ENCODE data around the gene C5orf24.
"Not testable (repeated sequence)": the region's sequence is repeated elsewhere in the genome, so short reads cannot be mapped to it uniquely, and the experiment has no call there.

The C5orf24 gene

DNA sequence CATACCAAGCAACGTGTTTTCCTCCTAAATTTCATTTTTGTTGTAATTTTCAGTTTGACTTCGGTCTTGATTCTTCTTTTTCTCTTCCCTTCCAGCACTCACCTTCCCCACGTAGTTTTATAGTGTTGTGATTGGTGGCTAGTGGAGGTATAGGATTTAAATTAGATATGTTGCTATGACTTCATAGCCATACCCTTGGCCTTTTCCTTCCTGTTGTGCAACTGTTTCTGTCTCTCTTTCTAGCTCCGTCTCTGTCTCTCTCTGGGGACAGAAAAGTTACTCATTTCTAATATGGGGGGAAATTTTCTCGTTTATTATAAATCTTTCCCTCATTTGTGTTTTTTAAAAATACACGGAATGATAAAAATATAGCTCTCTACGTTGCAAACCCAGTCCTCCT, 20.6 kb upstream of the C5orf24 start:
- no peaks in the 10 kb centered on the region for H3K9me3 ChIP-seq (ENCODE audit: control insufficient read depth in 5 of 5, low read length in 5 of 5)
- peaks cover 0 to 8% (median 0%) of the 10 kb centered on the region in 5 donors for H3K4me1 ChIP-seq (ENCODE audit: control insufficient read depth in 5 of 5, insufficient read depth in 5 of 5, low read length in 5 of 5)
- peak overlapping the region in 1 of 5 donors; percentile 2 for H3K9ac ChIP-seq (ENCODE audit: low read length in 5 of 5)
- no peaks in the 10 kb centered on the region for H3K27me3 ChIP-seq (ENCODE audit: control insufficient read depth in 5 of 5, insufficient read depth in 4 of 5, low read length in 5 of 5)
- H3K36me3 ChIP-seq (ENCODE audit: control insufficient read depth in 5 of 5, insufficient read depth in 5 of 5, low read length in 5 of 5), result peaks cover 19 to 51% (median 29%) of the 10 kb centered on the region in 5 donors
- H3K4me3 ChIP-seq (ENCODE audit: low read depth in 1 of 5, low read length in 5 of 5), result no peak overlapping the region
- H3K27ac ChIP-seq (ENCODE audit: low read depth, low read length), result no peak overlapping the region

DNA sequence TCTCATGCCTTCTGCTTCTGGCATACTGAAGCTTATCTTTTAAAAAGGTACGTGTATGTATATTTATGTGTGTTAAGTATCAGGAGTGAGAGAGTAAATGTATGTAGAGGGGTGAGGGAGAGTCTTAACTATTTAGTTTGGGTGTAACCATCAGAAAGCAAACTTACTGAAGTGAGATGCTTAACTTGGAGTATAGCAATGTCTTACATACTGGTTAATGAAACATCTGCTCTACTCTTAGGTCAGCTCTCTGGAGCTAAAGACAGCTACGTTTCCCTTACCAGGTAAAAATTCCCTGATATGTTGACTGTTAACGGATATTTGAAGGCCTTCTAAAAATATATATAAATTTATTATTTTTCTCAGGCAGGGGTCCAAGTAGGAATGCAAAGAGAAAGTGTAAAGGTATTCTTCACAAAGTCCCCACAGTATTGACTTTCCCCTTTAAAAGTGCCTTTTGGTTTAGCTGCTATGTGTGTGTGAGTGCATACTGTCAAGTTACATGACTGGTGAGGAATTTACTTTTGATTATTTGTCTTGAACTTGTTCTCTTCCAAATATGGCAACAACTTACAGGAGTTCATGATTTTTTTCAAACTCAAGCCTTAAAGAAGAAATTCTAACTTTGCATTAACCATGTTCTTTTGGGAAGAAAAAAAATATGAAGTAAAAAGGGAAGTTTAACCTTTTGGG, 12.3 kb upstream of the C5orf24 start:
- no peaks in the 10 kb centered on the region for H3K4me1 ChIP-seq (ENCODE audit: control insufficient read depth in 5 of 5, insufficient read depth in 5 of 5, low read length in 5 of 5)
- no peaks in the 10 kb centered on the region for H3K9me3 ChIP-seq (ENCODE audit: control insufficient read depth in 5 of 5, low read length in 5 of 5)
- H3K27ac ChIP-seq (ENCODE audit: low read depth, low read length), result no peak overlapping the region
- no peaks in the 10 kb centered on the region for H3K27me3 ChIP-seq (ENCODE audit: control insufficient read depth in 5 of 5, insufficient read depth in 4 of 5, low read length in 5 of 5)
- H3K9ac ChIP-seq (ENCODE audit: low read length in 5 of 5), result no peak overlapping the region
- peaks cover 7 to 19% (median 13%) of the 10 kb centered on the region in 5 donors for H3K36me3 ChIP-seq (ENCODE audit: control insufficient read depth in 5 of 5, insufficient read depth in 5 of 5, low read length in 5 of 5)
- no peak overlapping the region for H3K4me3 ChIP-seq (ENCODE audit: low read depth in 1 of 5, low read length in 5 of 5)

DNA sequence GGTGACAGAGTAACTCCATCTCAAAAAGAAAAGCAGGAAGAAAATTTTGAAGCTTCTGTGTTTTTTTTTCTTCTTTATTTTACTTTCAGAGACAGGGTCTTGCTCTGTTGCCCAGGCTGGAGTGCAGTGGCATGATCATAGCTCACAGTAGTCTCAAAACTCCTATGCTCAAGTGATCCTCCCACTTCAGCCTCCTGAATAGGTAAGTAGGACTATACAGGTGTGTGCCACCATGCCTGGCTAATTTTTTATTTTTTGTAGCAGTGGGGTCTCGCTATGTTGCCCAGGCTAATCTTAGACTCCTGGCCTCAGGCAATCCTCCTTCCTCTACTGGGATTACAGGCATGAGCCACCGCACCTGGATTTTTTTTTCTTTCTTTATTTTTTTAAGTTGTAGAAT, 10.1 kb upstream of the C5orf24 start:
- H3K4me3 ChIP-seq (ENCODE audit: low read depth in 1 of 5, low read length in 5 of 5), result no peak overlapping the region
- H3K9me3 ChIP-seq (ENCODE audit: control insufficient read depth in 5 of 5, low read length in 5 of 5), result no peaks in the 10 kb centered on the region
- no peaks in the 10 kb centered on the region for H3K4me1 ChIP-seq (ENCODE audit: control insufficient read depth in 5 of 5, insufficient read depth in 5 of 5, low read length in 5 of 5)
- no peaks in the 10 kb centered on the region for H3K27me3 ChIP-seq (ENCODE audit: control insufficient read depth in 5 of 5, insufficient read depth in 4 of 5, low read length in 5 of 5)
- H3K36me3 ChIP-seq (ENCODE audit: control insufficient read depth in 5 of 5, insufficient read depth in 5 of 5, low read length in 5 of 5), result peaks cover 0 to 20% (median 16%) of the 10 kb centered on the region in 5 donors
- no peak overlapping the region for H3K27ac ChIP-seq (ENCODE audit: low read depth, low read length)
- peak overlapping the region in 1 of 5 donors; percentile 4 for H3K9ac ChIP-seq (ENCODE audit: low read length in 5 of 5)

DNA sequence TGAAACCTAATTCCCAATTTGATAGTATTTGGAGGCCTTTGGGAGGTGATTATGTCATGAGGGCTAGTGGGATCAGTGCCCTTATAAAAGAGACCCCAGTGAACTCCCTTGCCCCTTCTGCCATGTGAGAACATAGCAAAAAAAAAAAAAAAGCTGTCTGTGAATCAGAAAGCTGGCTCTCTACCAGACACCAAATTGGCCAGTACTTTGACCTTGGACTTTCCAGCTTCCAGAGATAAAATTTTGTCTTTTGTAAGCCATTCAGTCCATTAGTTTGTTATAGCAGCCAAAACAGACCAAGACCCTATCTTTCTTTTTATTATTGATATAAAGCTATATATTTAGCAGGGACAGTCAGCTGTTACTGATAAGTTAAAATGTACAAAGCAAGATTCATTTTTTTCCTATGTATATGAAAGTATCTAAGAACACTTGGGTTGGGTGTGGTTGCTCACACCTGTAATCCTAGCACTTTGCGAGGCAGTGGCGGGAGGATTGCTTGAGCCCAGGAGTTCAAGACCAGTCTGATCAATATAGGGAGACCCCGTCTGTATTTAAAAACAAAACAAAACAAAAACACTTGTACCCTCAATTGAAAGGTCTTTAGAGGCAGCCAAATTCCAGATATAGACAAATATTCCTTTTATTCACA, 8.1 kb upstream of the C5orf24 start:
- Histone ChIP-seq H3K4me1 (ENCODE audit: control insufficient read depth in 5 of 5, insufficient read depth in 5 of 5, low read length in 5 of 5) (no peaks in the 10 kb centered on the region), H3K27me3 (ENCODE audit: control insufficient read depth in 5 of 5, insufficient read depth in 4 of 5, low read length in 5 of 5) (no peaks in the 10 kb centered on the region), H3K9me3 (ENCODE audit: control insufficient read depth in 5 of 5, low read length in 5 of 5) (no peaks in the 10 kb centered on the region), H3K4me3 (ENCODE audit: low read depth in 1 of 5, low read length in 5 of 5) (no peak overlapping the region), H3K36me3 (ENCODE audit: control insufficient read depth in 5 of 5, insufficient read depth in 5 of 5, low read length in 5 of 5) (peaks cover 0 to 22% (median 16%) of the 10 kb centered on the region in 5 donors), H3K9ac (ENCODE audit: low read length in 5 of 5) (no peak overlapping the region), H3K27ac (ENCODE audit: low read depth, low read length) (no peak overlapping the region)

DNA sequence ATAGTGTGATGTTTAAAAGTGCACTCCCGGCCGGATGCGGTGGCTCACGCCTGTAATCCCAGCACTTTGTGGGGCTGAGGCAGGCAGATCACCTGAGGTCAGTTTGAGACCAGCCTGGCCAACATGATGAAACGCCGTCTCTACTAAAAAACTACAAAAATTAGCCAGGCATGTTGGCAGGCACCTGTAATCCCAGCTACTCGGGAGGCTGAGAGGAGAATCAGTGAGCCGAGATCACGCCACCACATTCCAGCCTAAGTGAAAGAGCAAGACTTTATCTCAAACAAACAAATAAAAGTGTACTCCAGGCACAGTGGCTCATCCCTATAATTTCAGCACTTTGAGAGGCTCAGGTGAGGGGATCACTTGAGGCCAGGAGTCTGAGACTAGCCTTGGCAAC, 7.4 kb upstream of the C5orf24 start:
- H3K9me3 ChIP-seq (ENCODE audit: control insufficient read depth in 5 of 5, low read length in 5 of 5); H3K27ac ChIP-seq (ENCODE audit: low read depth, low read length); H3K27me3 ChIP-seq (ENCODE audit: control insufficient read depth in 5 of 5, insufficient read depth in 4 of 5, low read length in 5 of 5); H3K4me1 ChIP-seq (ENCODE audit: control insufficient read depth in 5 of 5, insufficient read depth in 5 of 5, low read length in 5 of 5); H3K9ac ChIP-seq (ENCODE audit: low read length in 5 of 5); H3K4me3 ChIP-seq (ENCODE audit: low read depth in 1 of 5, low read length in 5 of 5): not testable (repeated sequence)
- H3K36me3 ChIP-seq (ENCODE audit: control insufficient read depth in 5 of 5, insufficient read depth in 5 of 5, low read length in 5 of 5), result peaks cover 0 to 19% (median 13%) of the 10 kb centered on the region in 5 donors

DNA sequence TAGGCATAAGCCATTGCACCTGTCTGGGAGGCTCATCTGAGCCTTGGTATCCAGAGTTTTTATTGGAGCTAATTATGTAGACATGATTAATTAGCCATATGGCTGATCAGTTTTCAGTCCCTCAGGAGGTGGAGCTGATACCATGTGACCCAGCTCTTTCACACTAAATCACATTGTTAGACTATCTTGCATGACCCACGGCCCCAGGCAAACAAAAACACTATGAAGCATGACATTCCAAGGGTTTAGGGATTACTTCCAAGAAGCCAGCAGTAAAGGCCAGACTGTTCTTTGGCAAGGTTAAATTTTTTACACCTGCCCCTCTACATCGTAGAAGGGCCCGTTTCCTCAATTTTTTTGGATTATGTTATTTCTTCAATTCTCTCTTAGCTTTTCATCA, 5.0 kb upstream of the C5orf24 start:
- no peak overlapping the region for H3K4me3 ChIP-seq (ENCODE audit: low read depth in 1 of 5, low read length in 5 of 5)
- H3K9me3 ChIP-seq (ENCODE audit: control insufficient read depth in 5 of 5, low read length in 5 of 5), result no peaks in the 10 kb centered on the region
- peaks cover 1 to 8% (median 7%) of the 10 kb centered on the region in 5 donors for H3K4me1 ChIP-seq (ENCODE audit: control insufficient read depth in 5 of 5, insufficient read depth in 5 of 5, low read length in 5 of 5)
- H3K27ac ChIP-seq (ENCODE audit: low read depth, low read length), result no peak overlapping the region
- H3K36me3 ChIP-seq (ENCODE audit: control insufficient read depth in 5 of 5, insufficient read depth in 5 of 5, low read length in 5 of 5), result peaks cover 0 to 17% (median 10%) of the 10 kb centered on the region in 5 donors
- no peak overlapping the region for H3K9ac ChIP-seq (ENCODE audit: low read length in 5 of 5)
- no peaks in the 10 kb centered on the region for H3K27me3 ChIP-seq (ENCODE audit: control insufficient read depth in 5 of 5, insufficient read depth in 4 of 5, low read length in 5 of 5)

DNA sequence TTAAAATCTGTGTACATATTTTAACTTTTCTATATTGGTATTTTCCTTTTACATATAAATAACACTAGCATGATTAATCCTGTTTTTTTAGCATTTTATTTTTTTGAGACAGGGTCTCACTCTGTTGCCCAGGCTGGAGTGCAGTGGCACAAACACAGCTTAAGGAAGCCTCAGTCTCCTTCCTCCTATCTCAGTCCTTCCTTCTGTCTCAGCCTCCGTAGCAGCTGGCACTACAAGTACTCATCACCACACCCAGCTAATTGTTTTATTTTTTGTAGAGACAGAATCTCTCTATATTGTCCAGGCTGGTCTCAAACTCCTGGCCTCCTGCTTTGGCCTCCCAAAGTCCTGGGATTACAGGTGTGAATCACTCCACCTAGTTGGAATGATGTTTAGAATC, 1.5 kb upstream of the C5orf24 start:
- Histone ChIP-seq H3K27me3 (ENCODE audit: control insufficient read depth in 5 of 5, insufficient read depth in 4 of 5, low read length in 5 of 5) (no peaks in the 10 kb centered on the region), H3K4me3 (ENCODE audit: low read depth in 1 of 5, low read length in 5 of 5) (no peak overlapping the region), H3K4me1 (ENCODE audit: control insufficient read depth in 5 of 5, insufficient read depth in 5 of 5, low read length in 5 of 5) (peaks cover 1 to 30% (median 23%) of the 10 kb centered on the region in 5 donors), H3K9ac (ENCODE audit: low read length in 5 of 5) (no peak overlapping the region), H3K27ac (ENCODE audit: low read depth, low read length) (no peak overlapping the region), H3K9me3 (ENCODE audit: control insufficient read depth in 5 of 5, low read length in 5 of 5) (no peaks in the 10 kb centered on the region), H3K36me3 (ENCODE audit: control insufficient read depth in 5 of 5, insufficient read depth in 5 of 5, low read length in 5 of 5) (peaks cover 0 to 10% (median 6%) of the 10 kb centered on the region in 5 donors)

DNA sequence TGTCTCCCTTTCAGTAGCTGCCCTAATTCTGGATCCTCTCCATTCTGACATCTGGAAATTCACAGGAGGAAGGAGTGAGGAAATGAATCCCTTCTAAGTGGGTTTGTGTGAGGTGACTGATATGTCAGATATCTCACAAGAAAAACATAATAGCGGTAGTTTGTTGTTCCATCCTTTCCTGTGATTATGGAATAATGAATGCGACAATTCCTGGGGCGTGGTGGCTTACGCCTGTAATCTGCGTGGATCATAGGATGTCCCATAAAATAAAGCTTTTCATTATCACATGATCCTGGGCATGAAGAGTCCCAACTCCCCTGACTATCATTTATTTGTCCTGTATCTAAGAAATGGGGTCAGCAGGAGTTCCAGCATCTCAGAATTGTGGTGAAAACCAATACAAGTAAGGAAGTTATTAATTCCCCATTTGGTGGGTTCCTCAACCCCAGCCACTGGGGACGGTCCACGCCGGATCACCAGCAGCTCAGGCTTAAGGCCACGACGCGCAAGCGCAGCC, 375 bp upstream of the C5orf24 start:
- H3K9me3 ChIP-seq (ENCODE audit: control insufficient read depth in 5 of 5, low read length in 5 of 5), result no peaks in the 10 kb centered on the region
- peaks cover 1 to 31% (median 24%) of the 10 kb centered on the region in 5 donors for H3K4me1 ChIP-seq (ENCODE audit: control insufficient read depth in 5 of 5, insufficient read depth in 5 of 5, low read length in 5 of 5)
- no peaks in the 10 kb centered on the region for H3K27me3 ChIP-seq (ENCODE audit: control insufficient read depth in 5 of 5, insufficient read depth in 4 of 5, low read length in 5 of 5)
- peak overlapping the region; percentile 67 to 95 (median 90) for H3K4me3 ChIP-seq (ENCODE audit: low read depth in 1 of 5, low read length in 5 of 5)
- H3K9ac ChIP-seq (ENCODE audit: low read length in 5 of 5), result peak overlapping the region; percentile 30 to 97 (median 94)
- peaks cover 0 to 4% (median 2%) of the 10 kb centered on the region in 5 donors for H3K36me3 ChIP-seq (ENCODE audit: control insufficient read depth in 5 of 5, insufficient read depth in 5 of 5, low read length in 5 of 5)
- H3K27ac ChIP-seq (ENCODE audit: low read depth, low read length), result peak overlapping the region; percentile 93

DNA sequence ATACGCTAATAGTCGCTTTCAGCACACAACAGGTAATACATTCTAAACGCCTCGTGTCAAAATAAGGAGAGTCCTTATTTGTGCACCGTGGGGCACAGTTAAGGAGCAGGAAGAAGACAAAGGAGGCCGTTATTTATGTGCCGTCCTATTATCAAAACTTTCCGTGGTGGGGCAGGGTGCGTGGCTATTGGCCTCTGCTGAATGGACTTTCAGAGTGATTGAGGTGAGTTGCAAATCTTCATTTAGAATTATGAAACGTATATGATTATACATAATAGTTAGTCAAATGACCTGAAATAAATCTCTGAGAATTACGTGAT, 833 bp downstream of the C5orf24 start:
- Histone ChIP-seq H3K9me3 (ENCODE audit: control insufficient read depth in 5 of 5, low read length in 5 of 5) (no peaks in the 10 kb centered on the region), H3K27ac (ENCODE audit: low read depth, low read length) (peak overlapping the region; percentile 93), H3K4me3 (ENCODE audit: low read depth in 1 of 5, low read length in 5 of 5) (peak overlapping the region; percentile 83 to 96 (median 93)), H3K9ac (ENCODE audit: low read length in 5 of 5) (peak overlapping the region; percentile 93 to 97 (median 95)), H3K4me1 (ENCODE audit: control insufficient read depth in 5 of 5, insufficient read depth in 5 of 5, low read length in 5 of 5) (peaks cover 3 to 34% (median 31%) of the 10 kb centered on the region in 5 donors), H3K36me3 (ENCODE audit: control insufficient read depth in 5 of 5, insufficient read depth in 5 of 5, low read length in 5 of 5) (no peaks in the 10 kb centered on the region), H3K27me3 (ENCODE audit: control insufficient read depth in 5 of 5, insufficient read depth in 4 of 5, low read length in 5 of 5) (no peaks in the 10 kb centered on the region)

DNA sequence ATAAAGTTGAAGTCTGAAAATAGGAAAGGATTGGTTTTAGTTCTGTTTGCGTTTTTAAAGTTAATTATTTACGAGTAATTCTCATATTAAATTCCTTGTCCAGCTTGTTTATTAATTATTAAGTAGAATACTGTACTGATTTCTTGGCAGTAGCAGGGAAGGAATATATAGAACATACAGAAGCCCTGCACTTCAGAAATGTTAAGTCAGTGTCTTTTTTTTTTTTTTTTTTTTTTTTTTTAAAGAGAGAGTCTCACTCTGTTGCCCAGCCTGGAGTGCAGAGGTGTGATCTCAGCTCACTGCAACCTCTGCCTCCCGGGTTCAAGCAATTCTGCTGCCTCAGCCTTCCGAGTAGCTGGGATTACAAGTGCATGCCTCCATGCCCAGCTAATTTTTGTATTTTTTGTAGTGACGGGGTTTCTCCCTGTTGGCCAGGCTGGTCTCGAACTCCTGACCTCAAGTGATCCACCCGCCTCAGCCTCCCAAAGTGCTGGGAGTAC, 3.7 kb downstream of the C5orf24 start:
- not testable (repeated sequence) for H3K9ac ChIP-seq (ENCODE audit: low read length in 5 of 5); H3K9me3 ChIP-seq (ENCODE audit: control insufficient read depth in 5 of 5, low read length in 5 of 5); H3K27ac ChIP-seq (ENCODE audit: low read depth, low read length); H3K4me3 ChIP-seq (ENCODE audit: low read depth in 1 of 5, low read length in 5 of 5); H3K27me3 ChIP-seq (ENCODE audit: control insufficient read depth in 5 of 5, insufficient read depth in 4 of 5, low read length in 5 of 5)
- H3K4me1 ChIP-seq (ENCODE audit: control insufficient read depth in 5 of 5, insufficient read depth in 5 of 5, low read length in 5 of 5), result peaks cover 3 to 37% (median 32%) of the 10 kb centered on the region in 5 donors
- H3K36me3 ChIP-seq (ENCODE audit: control insufficient read depth in 5 of 5, insufficient read depth in 5 of 5, low read length in 5 of 5), result peaks cover 0 to 10% (median 0%) of the 10 kb centered on the region in 5 donors
